Uterus (tissue), 4 donors: Measurements from ENCODE around the gene SART1. TPM values are rescaled to one million over a fixed set of nuclear protein-coding genes. Genes with fewer than 3 reads are reported as not detected.

ENCODE experiments used
- DNase-seq, 2 donors: peaks; one replicate each; pipeline ENCODE4 v3.0.0-alpha.2; 2019 to 2020
- H3K27ac ChIP-seq, 2 donors: fragments of 200-600 bp; sonication (generic); 1 replicate in 1 of 2; 2 replicates in 1 of 2; pipeline ENCODE4 v1.5.1; 2016 to 2018
- H3K27me3 ChIP-seq, 2 donors: fragments of 200-600 bp; sonication (generic); one replicate each; pipeline ENCODE4 v1.5.1; 2018 to 2019; ENCODE audit warnings: control low read depth in 1 of 2
- H3K36me3 ChIP-seq, 2 donors: fragments of 200-600 bp; sonication (generic); one replicate each; pipeline ENCODE4 v1.5.1; 2019; ENCODE audit warnings: control low read depth in 1 of 2
- H3K4me1 ChIP-seq, 2 donors: fragments of 200-600 bp; sonication (generic); one replicate each; pipeline ENCODE4 v1.5.1; 2018 to 2019; ENCODE audit warnings: control low read depth in 1 of 2
- H3K4me3 ChIP-seq, 2 donors: fragments of 200-600 bp; sonication (generic); 1 replicate in 1 of 2; 2 replicates in 1 of 2; pipeline ENCODE4 v1.5.1; 2018 to 2019; ENCODE audit warnings: mild to moderate bottlenecking in 1 of 2
- H3K9me3 ChIP-seq, 2 donors: fragments of 200-600 bp; sonication (generic); one replicate each; pipeline ENCODE4 v1.5.1; 2019; ENCODE audit warnings: control low read depth in 1 of 2
- CTCF ChIP-seq, 4 experiments: fragments of 200-600 bp in 2 of 4; fragments of 450-650 bp in 2 of 4; sonication (generic) in 2 of 4; IDR thresholded peaks; one replicate each; pipeline ENCODE4 v1.5.1; 2016 to 2019; ENCODE audit warnings: antibody characterized with exemption in 4 of 4, mild to moderate bottlenecking in 2 of 4, moderate library complexity in 1 of 4
- POLR2A ChIP-seq, 2 donors: fragments of 450-650 bp; IDR thresholded peaks; one replicate each; pipeline ENCODE4 v1.6.1; 2016; ENCODE audit warnings: antibody characterized with exemption in 2 of 2, mild to moderate bottlenecking in 1 of 2, moderate library complexity in 1 of 2
- intact Hi-C: fragments of 100-400 bp; cut with DNase I; formaldehyde crosslinking; loops from one replicate; pipeline ENCODE4 v1.15.1; 2023; ENCODE audit warnings: low total_unique reads
- total RNA-seq, 4 donors: library from RNA; depleted of rRNA in 3 of 4; stranded (reverse); fragments of >200 nt in 3 of 4; gene quantifications; one replicate each; pipeline versions ENCODE4 v1.1.0 to v1.2.4, GENCODE V29; 2014 to 2023
- donor health status: DM: yes; HTN: yes; CAD: no.

SART1 gene
- total RNA-seq, 4 donors from 2014 or later, result 10.3 to 77.9 (median 30.5) TPM

GRCh38 chr11:65988791-65989592, 27.5 kb downstream of the SART1 start:
- Histone ChIP-seq H3K27ac (no peak overlapping the region), H3K36me3 (no peaks in the 10 kb centered on the region), H3K9me3 (no peaks in the 10 kb centered on the region), H3K4me3 (no peak overlapping the region), H3K4me1 (no peaks in the 10 kb centered on the region), H3K27me3 (no peaks in the 10 kb centered on the region)
- TF ChIP-seq CTCF (IDR thresholded peaks at IDR 0.05) (peak; percentile 89 to 99 (median 96)), POLR2A (IDR thresholded peaks at IDR 0.05) (peak in 1 of 2 donors; percentile 27)
- intact Hi-C loops, result loop anchor here (5.0 kb wide), 1 partner anchor 107 kb away; no protein-coding TSS in a partner anchor
- DNase-seq, result peak; percentile 89 to 92

GRCh38 chr11:65992056-65992455, 30.5 kb downstream of the SART1 start:
- no peaks in the 10 kb centered on the region for H3K9me3 ChIP-seq
- H3K27ac ChIP-seq, result no peak overlapping the region
- no peaks in the 10 kb centered on the region for H3K27me3 ChIP-seq
- H3K4me3 ChIP-seq, result no peak overlapping the region
- TF ChIP-seq CTCF (IDR thresholded peaks at IDR 0.05), result no peak
- no peak for TF ChIP-seq POLR2A (IDR thresholded peaks at IDR 0.05)
- H3K4me1 ChIP-seq, result no peaks in the 10 kb centered on the region
- no peaks in the 10 kb centered on the region for H3K36me3 ChIP-seq
- intact Hi-C loops, result no loop called here
- DNase-seq, result no peak

- Histone ChIP-seq H3K4me1 (peaks cover 3% of the 10 kb centered on the region in 2 donors), H3K36me3 (no peaks in the 10 kb centered on the region), H3K9me3 (no peaks in the 10 kb centered on the region), H3K27ac (no peak overlapping the region), H3K27me3 (no peaks in the 10 kb centered on the region), H3K4me3 (no peak overlapping the region)
- TF ChIP-seq CTCF (IDR thresholded peaks at IDR 0.05), result no peak
- no peak for TF ChIP-seq POLR2A (IDR thresholded peaks at IDR 0.05)
- no peak for DNase-seq
- intact Hi-C loops, result no loop called here
These were observed 35.8 kb downstream of the SART1 start for GRCh38 chr11:65997286-65997685.

GRCh38 chr11:66001942-66002647, 40.6 kb downstream of the SART1 start, which contains the start of the genes BANF1 and EIF1AD:
TSS of gene BANF1 (plus strand) at chr11:66002503. CDS start at chr11:66003251, 748 bp downstream.
TSS of gene EIF1AD (minus strand) at chr11:66002157. CDS start at chr11:66000389, 1,768 bp downstream.
- peaks cover 6 to 12% of the 10 kb centered on the region in 2 donors for H3K4me1 ChIP-seq
- peak within 1 kb of the TSS; percentile 89 to 95 for H3K27ac ChIP-seq
- DNase-seq, result peak; percentile 93
- no peaks in the 10 kb centered on the region for H3K36me3 ChIP-seq
- no peaks in the 10 kb centered on the region for H3K9me3 ChIP-seq
- TF ChIP-seq CTCF (IDR thresholded peaks at IDR 0.05) (peak in 2 of 4 experiments; percentile 28), POLR2A (IDR thresholded peaks at IDR 0.05) (peak in 1 of 2 donors; percentile 61)
- H3K4me3 ChIP-seq, result peak within 1 kb of the TSS; percentile 81 to 90
- intact Hi-C loops, result no loop called here
- H3K27me3 ChIP-seq, result no peaks in the 10 kb centered on the region
